SK-N-SH treated with all-trans-retinoic acid at 6 μM for 48 hours (cell line): ENCODE measurements around the gene DENND5B.

Experiments used
- ATAC-seq: fragments of 200-7000 bp; cut with Tn5 transposase; 3 replicates; pipeline ENCODE4 v1.9.1; 2020; ENCODE audit warnings: mild to moderate bottlenecking, moderate library complexity
- ARNTL ChIP-seq: fragments of 450-650 bp; formaldehyde crosslinking; IDR thresholded peaks from 2 replicates; pipeline ENCODE4 v1.5.0; 2020; ENCODE audit warnings: low read depth, mild to moderate bottlenecking, moderate library complexity, borderline replicate concordance
- BACH2 ChIP-seq: fragments of 250-450 bp; sonication (Bioruptor Pico); IDR thresholded peaks from 2 replicates; pipeline ENCODE4 v1.9.0; 2021; ENCODE audit warnings: mild to moderate bottlenecking, borderline replicate concordance
- CREB5 ChIP-seq: fragments of 250-450 bp; sonication (Bioruptor Pico); IDR thresholded peaks from 2 replicates; pipeline ENCODE4 v1.5.1; 2020; ENCODE audit warnings: low read depth, mild to moderate bottlenecking, moderate library complexity
- CSDC2 ChIP-seq: fragments of 250-450 bp; sonication (Bioruptor Pico); IDR thresholded peaks from 2 replicates; pipeline ENCODE4 v1.5.0; 2020; ENCODE audit warnings: mild to moderate bottlenecking, moderate library complexity
- CSRNP3 ChIP-seq: fragments of 250-450 bp; sonication (Bioruptor Pico); IDR thresholded peaks from 2 replicates; pipeline ENCODE4 v1.5.1; 2021; ENCODE audit warnings: mild to moderate bottlenecking, moderate library complexity
- ESRRG ChIP-seq: fragments of 250-450 bp; sonication (Bioruptor Pico); IDR thresholded peaks from 2 replicates; pipeline ENCODE4 v1.6.1; 2021; ENCODE audit warnings: mild to moderate bottlenecking
- GLIS3 ChIP-seq: fragments of 250-450 bp; sonication (Bioruptor Pico); IDR thresholded peaks from 2 replicates; pipeline ENCODE4 v1.5.0; 2020; ENCODE audit warnings: mild to moderate bottlenecking, moderate library complexity
- ISL1 ChIP-seq: fragments of 250-450 bp; sonication (Bioruptor Pico); IDR thresholded peaks from 2 replicates; pipeline ENCODE4 v2.1.2; 2022; ENCODE audit warnings: mild to moderate bottlenecking, moderate library complexity
- OSR1 ChIP-seq: fragments of 250-450 bp; sonication (Bioruptor Pico); IDR thresholded peaks from 2 replicates; pipeline ENCODE4 v1.8.0; 2022; ENCODE audit warnings: moderate library complexity, mild to moderate bottlenecking, inconsistent platforms
- PATZ1 ChIP-seq: fragments of 250-450 bp; sonication (Bioruptor Pico); IDR thresholded peaks from 2 replicates; pipeline ENCODE4 v1.8.0; 2020; ENCODE audit warnings: mild to moderate bottlenecking, moderate library complexity, borderline replicate concordance
- POU6F1 ChIP-seq: fragments of 250-450 bp; sonication (Bioruptor Pico); IDR thresholded peaks from 2 replicates; pipeline ENCODE4 v1.8.0; 2021; ENCODE audit warnings: low read depth, mild to moderate bottlenecking, moderate library complexity, borderline replicate concordance
- RARB ChIP-seq: fragments of 250-450 bp; sonication (Bioruptor Pico); IDR thresholded peaks from 2 replicates; pipeline ENCODE4 v1.8.0; 2021; ENCODE audit warnings: mild to moderate bottlenecking, moderate library complexity
- TCF4 ChIP-seq: fragments of 250-450 bp; sonication (Bioruptor Pico); IDR thresholded peaks from 2 replicates; pipeline ENCODE4 v1.8.0; 2021; ENCODE audit warnings: mild to moderate bottlenecking, moderate library complexity, borderline replicate concordance
- TSHZ2 ChIP-seq: fragments of 250-450 bp; sonication (Bioruptor Pico); IDR thresholded peaks from 2 replicates; pipeline ENCODE4 v1.5.0; 2020; ENCODE audit warnings: mild to moderate bottlenecking, moderate library complexity
- ZC3H10 ChIP-seq: fragments of 250-450 bp; sonication (Bioruptor Pico); IDR thresholded peaks from 2 replicates; pipeline ENCODE4 v1.5.1; 2021; ENCODE audit warnings: mild to moderate bottlenecking, moderate library complexity
- ZFP3 ChIP-seq: fragments of 250-450 bp; sonication (Bioruptor Pico); IDR thresholded peaks from 2 replicates; pipeline ENCODE4 v1.5.0; 2020; ENCODE audit warnings: mild to moderate bottlenecking, moderate library complexity
- ZFP30 ChIP-seq: fragments of 450-650 bp; formaldehyde crosslinking; IDR thresholded peaks from 2 replicates; pipeline ENCODE4 v1.5.0; 2022; ENCODE audit warnings: mild to moderate bottlenecking, moderate library complexity
- ZNF565 ChIP-seq: fragments of 450-650 bp; formaldehyde crosslinking; conservative IDR thresholded peaks from 2 replicates; pipeline ENCODE4 v1.5.0; 2020; ENCODE audit warnings: low read depth, mild to moderate bottlenecking, moderate library complexity
- ZNF70 ChIP-seq: fragments of 450-650 bp; formaldehyde crosslinking; IDR thresholded peaks from 2 replicates; pipeline ENCODE4 v1.5.0; 2020; ENCODE audit warnings: mild to moderate bottlenecking, moderate library complexity
- ZNF8 ChIP-seq: fragments of 450-650 bp; formaldehyde crosslinking; IDR thresholded peaks from 2 replicates; pipeline ENCODE4 v1.5.0; 2020; ENCODE audit warnings: mild to moderate bottlenecking, moderate library complexity

DENND5B gene

GRCh38 chr12:31590642-31591379, at the start of gene DENND5B:
Gene DENND5B, minus strand, starts transcription at chr12:31591136. Its CDS starts 304 bp downstream, at chr12:31590832.
- peak; percentile 57 for ATAC-seq
- TF ChIP-seq TSHZ2 (CRISPR knock-in tag) (no peak), RARB (no peak), ISL1 (no peak), CSDC2 (CRISPR knock-in tag) (0 out of 2 replicates have a peak, but pooled peaks have one; percentile 7)

GRCh38 chr12:31634620-31635019, 43.7 kb upstream of the DENND5B start:
- no peak for TF ChIP-seq ESRRG (CRISPR knock-in tag)
- TF ChIP-seq ZNF565: no peak
- no peak for TF ChIP-seq ZC3H10 (CRISPR knock-in tag)
- no peak for TF ChIP-seq RARB
- TF ChIP-seq BACH2 (CRISPR knock-in tag): no peak
- TF ChIP-seq CREB5 (CRISPR knock-in tag): no peak
- no peak for TF ChIP-seq ZFP3
- TF ChIP-seq ARNTL (CRISPR knock-in tag): no peak
- TF ChIP-seq POU6F1: no peak
- TF ChIP-seq CSDC2 (CRISPR knock-in tag): no peak
- no peak for TF ChIP-seq ZFP30 (CRISPR knock-in tag)
- TF ChIP-seq ZNF70 (CRISPR knock-in tag): no peak
- no peak for TF ChIP-seq ZNF8
- TF ChIP-seq CSRNP3: no peak
- TF ChIP-seq PATZ1: no peak
- TF ChIP-seq TSHZ2 (CRISPR knock-in tag): no peak
- no peak for TF ChIP-seq GLIS3 (CRISPR knock-in tag)
- no peak for TF ChIP-seq OSR1 (CRISPR knock-in tag)
- no peak for TF ChIP-seq TCF4 (CRISPR knock-in tag)
- TF ChIP-seq, all 23 proteins: peak for 0
- no peak for ATAC-seq
